Measurements from ENCODE around the gene GGA1. TPM values are rescaled to one million over a fixed set of nuclear protein-coding genes. Genes with fewer than 3 reads are reported as not detected.
"Not testable (repeated sequence)": the region's sequence is repeated elsewhere in the genome, so short reads cannot be mapped to it uniquely, and the experiment has no call there.

GGA1 gene
- total RNA-seq, 3 donors from 2014 or later: 73.3 to 79.5 (median 77.3) TPM

DNA sequence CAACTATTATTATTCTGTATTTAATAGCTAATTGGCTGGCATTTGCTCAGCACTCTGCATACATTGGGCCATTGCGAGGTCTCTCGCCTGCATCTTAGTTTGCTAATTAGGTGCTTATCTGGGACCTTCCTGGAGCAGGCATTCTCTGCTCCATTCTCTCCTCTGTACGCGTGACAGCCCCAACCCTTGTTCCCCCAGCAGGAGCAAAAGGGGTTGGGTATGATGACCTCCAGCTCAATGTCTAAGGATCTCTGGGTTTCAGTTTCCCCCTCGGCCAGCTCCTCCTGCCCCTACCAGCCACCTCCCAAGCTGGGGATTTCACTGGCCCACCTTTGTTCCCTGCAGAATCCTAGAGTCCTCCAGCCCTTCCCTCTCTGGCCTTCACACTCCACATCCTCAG is 19.0 kb upstream of the GGA1 start:
- no peak for ATAC-seq
- H3K4me1 Mint-ChIP-seq (ENCODE audit: low read depth): peaks cover 11% of the 10 kb centered on the region
- H3K9me3 Mint-ChIP-seq: no peaks in the 10 kb centered on the region

DNA sequence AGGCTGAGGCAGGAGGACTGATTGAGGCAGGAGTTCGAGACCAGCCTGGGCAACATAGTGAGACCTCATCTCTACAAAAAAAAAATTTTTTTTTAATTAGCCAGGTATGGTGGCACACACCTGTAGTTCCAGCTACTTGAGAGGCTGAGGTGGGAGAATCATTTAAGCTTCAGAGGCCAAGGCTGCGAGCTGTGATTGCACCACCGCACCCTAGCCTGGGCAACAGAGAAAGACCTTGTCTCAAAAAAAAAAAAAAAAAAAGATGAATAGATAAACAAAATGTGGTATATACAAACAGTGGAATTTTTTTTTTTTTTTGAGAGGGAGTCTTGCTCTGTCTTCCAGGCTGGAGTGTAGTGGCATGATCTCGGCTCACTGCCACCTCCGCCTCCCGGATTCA is 17.6 kb upstream of the GGA1 start:
- not testable (repeated sequence) for H3K4me3 Mint-ChIP-seq; H3K9me3 Mint-ChIP-seq; ATAC-seq; DNase-seq; H3K36me3 Mint-ChIP-seq (ENCODE audit: insufficient read depth)
- peaks cover 11% of the 10 kb centered on the region for H3K27me3 Mint-ChIP-seq (ENCODE audit: low read depth)
- H3K4me1 Mint-ChIP-seq (ENCODE audit: low read depth): peaks cover 11% of the 10 kb centered on the region

More for the DNA sequence above, 19.0 kb upstream of the GGA1 start:
- H3K36me3 Mint-ChIP-seq (ENCODE audit: insufficient read depth): no peaks in the 10 kb centered on the region
- DNase-seq: no peak
- no peak overlapping the region for H3K4me3 Mint-ChIP-seq
- peaks cover 14% of the 10 kb centered on the region for H3K27me3 Mint-ChIP-seq (ENCODE audit: low read depth)

DNA sequence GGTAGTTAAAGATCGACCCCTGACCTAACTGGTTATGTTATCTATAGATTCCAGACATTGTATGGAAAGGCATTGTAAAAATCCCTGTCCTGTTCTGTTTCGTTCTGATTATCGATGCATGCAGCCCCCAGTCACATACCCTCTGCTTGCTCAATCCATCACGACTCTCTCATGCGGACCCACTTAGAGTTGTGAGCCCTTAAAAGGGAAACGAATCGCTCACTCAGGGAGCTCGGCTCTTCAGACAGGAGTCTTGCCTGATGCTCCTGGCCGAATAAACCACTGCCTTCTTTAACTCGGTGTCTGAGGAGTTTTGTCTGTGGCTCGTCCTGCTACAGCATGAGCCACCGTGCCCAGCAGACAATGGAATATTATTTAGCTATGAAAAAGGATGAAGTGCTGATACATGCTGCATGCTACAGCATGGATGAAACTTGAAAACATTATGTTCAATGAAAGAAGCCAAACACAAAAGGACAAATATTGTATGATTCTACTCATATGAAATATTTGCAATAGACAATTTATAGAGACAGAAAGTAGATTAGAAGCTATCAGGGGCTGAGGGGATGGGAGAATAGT is 16.7 kb upstream of the GGA1 start:
- Mint-ChIP-seq H3K36me3 (ENCODE audit: insufficient read depth) (no peaks in the 10 kb centered on the region), H3K27me3 (ENCODE audit: low read depth) (peaks cover 8% of the 10 kb centered on the region), H3K4me3 (peak overlapping the region; percentile 84), H3K4me1 (ENCODE audit: low read depth) (peaks cover 11% of the 10 kb centered on the region), H3K9me3 (no peaks in the 10 kb centered on the region)
- DNase-seq: no peak
- no peak for ATAC-seq

DNA sequence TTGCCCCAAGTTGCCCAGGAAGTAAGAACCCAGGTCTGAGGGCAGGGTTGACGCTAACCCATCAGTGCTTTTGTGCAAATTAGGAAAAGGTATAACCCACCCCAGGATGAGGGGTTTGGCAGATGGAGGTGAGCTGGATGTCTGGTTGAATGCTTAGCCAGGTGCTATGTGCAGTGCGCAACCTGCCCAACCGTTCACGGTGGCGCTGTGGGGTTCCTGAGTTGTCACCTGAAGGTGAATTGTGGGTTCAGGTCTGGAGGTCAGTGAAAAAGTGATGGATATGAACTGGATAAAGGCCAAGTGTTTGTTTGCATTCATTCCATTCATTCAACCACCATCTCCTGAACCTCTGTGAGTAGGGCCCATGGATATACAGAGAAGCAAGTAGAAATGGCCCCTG is 14.4 kb upstream of the GGA1 start:
- Mint-ChIP-seq H3K36me3 (ENCODE audit: insufficient read depth) (no peaks in the 10 kb centered on the region), H3K27me3 (ENCODE audit: low read depth) (no peaks in the 10 kb centered on the region), H3K4me1 (ENCODE audit: low read depth) (peaks cover 11% of the 10 kb centered on the region), H3K4me3 (no peak overlapping the region), H3K9me3 (no peaks in the 10 kb centered on the region)
- ATAC-seq (no peak), DNase-seq (no peak)

DNA sequence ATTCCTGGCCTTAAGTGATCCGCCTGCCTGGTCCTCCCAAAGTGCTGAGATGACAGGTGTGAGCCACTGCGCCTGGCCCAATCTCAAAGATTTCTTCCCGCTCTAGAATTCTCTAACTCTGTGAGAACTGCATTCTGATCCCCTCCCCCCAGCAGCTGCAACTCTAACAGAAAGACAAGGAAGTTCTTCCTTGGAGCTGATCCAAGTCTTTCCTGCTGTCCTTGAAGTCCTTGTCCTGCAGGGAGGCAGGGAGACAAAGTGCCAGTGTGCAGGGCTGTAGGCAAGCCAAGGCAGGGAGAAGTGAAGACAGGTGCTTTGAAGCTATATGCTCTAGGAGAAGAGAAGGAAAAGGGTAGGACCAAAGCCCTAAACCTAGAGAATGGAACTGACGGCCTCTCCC is 9.5 kb upstream of the GGA1 start:
- H3K4me1 Mint-ChIP-seq (ENCODE audit: low read depth): peaks cover 8% of the 10 kb centered on the region
- H3K36me3 Mint-ChIP-seq (ENCODE audit: insufficient read depth): no peaks in the 10 kb centered on the region
- no peaks in the 10 kb centered on the region for H3K9me3 Mint-ChIP-seq
- H3K27me3 Mint-ChIP-seq (ENCODE audit: low read depth): no peaks in the 10 kb centered on the region
- no peak overlapping the region for H3K4me3 Mint-ChIP-seq
- ATAC-seq (no peak), DNase-seq (no peak)

DNA sequence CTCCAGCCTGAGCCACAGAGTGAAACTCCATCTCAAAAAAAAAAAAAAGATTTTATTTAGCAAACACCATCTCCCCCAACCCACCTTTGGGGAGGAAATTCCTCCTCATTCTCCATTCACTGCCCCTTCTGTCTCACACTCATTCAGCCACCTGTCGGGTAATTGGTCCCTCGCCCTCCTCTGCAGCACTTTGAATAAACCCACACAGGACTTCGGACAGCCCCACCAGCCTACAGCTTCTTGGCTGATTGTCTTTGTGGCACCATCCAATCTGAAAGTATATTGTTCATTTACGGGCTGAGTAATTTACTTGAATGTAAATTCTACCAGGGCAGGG is 7.5 kb upstream of the GGA1 start:
- Mint-ChIP-seq H3K36me3 (ENCODE audit: insufficient read depth) (no peaks in the 10 kb centered on the region), H3K4me1 (ENCODE audit: low read depth) (peaks cover 22% of the 10 kb centered on the region), H3K4me3 (no peak overlapping the region), H3K9me3 (no peaks in the 10 kb centered on the region), H3K27me3 (ENCODE audit: low read depth) (no peaks in the 10 kb centered on the region)
- no peak for DNase-seq
- no peak for ATAC-seq

DNA sequence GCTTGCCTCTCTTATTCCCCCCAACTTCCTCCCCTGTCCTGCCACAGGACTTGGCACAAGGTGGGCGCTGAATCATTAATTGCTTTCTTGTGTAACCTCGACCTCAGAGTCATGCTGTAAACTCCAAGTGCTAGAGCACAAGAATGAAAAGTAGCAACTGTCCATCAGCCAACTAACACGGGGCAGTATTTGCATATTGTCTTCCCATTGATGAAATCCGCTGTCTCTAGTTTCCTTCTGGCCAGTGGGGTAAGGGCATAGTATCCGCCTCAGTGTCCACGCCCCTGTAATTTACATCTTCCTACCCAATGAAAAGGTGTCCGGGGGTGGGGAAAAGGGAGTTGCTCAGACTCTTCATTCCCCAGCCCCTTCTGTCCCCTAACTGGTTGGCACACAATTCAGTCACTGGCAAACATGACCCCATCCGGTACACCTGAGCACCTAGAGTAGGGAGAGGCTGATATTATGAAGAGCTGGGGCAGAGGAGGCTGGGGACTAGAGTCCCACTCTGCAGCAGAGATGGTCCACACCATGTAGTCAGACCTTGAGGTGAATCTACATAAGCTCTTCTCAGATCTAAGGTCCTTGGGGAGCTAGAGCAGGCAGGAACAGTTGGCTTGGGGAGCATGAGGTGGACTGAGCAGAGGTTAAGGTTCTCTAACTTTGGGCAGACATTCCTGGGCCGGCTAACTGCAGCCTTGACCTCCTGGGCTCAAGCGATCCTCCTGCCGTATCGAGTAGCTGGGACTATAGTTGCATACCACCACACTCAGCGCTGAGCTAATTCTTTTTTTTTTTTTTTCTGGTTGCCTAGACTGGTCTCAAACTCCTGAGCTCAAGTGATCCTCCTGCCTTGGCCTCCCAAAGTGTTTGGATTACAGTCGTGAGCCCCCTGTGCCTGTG is 6.8 kb upstream of the GGA1 start:
- Mint-ChIP-seq H3K9me3 (no peaks in the 10 kb centered on the region), H3K36me3 (ENCODE audit: insufficient read depth) (no peaks in the 10 kb centered on the region), H3K4me3 (no peak overlapping the region), H3K4me1 (ENCODE audit: low read depth) (peaks cover 23% of the 10 kb centered on the region), H3K27me3 (ENCODE audit: low read depth) (no peaks in the 10 kb centered on the region)
- no peak for DNase-seq
- ATAC-seq: peak; percentile 11 to 34

DNA sequence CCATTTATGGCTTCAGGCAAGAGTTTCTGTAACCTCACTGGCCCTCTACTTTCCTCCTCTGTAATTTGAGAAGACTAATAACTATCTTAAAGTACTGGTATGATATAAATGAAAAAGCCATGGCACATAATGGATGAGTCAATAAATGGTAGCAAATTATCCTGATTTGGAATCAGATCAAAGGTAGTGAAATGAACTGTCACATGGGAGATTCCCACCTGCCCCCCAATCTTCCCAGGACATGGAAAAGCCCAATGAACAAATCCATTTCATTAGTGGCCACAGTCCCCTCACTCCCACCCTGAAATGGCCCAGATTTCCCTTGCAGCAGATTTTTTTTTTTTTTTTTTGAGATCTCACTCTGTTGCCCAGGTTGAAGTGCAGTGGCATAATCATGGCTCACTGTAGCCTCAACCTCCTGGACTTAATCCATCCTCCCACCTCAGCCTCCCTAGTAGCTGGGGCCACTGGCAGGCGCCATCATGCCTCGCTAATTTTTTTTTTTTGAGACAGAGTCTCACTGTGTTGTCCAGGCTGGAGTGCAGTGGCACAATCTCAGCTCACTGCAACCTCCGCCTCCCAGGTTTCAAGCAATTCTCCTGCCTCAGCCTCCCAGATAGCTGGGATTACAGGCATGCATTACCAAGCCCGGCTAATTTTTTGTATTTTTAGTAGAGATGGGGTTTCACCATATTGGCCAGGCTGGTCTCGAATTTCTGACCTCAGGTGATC is 5.9 kb upstream of the GGA1 start:
- not testable (repeated sequence) for DNase-seq; H3K27me3 Mint-ChIP-seq (ENCODE audit: low read depth); H3K36me3 Mint-ChIP-seq (ENCODE audit: insufficient read depth); H3K9me3 Mint-ChIP-seq; H3K4me3 Mint-ChIP-seq; ATAC-seq
- H3K4me1 Mint-ChIP-seq (ENCODE audit: low read depth): peaks cover 30% of the 10 kb centered on the region

DNA sequence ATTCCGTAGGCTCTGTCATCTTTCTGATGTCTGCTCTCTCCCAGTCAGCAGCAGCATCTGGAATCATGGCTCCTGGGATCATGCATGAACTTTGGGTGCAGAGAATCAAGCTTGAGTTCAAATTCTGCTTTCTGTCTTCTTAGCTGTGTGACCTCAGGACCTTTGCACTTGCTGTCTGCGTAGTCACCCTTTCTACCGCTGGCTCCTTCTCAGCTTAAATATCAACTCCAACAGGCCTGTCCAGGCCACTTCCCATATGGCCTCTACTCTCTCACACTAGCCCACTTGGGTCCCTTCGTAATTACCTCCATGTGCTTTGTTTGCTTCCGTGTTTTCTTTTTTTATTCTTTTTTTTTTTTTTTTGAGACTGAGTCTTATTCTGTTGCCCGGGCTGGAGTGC is 4.6 kb upstream of the GGA1 start:
- peaks cover 36% of the 10 kb centered on the region for H3K4me1 Mint-ChIP-seq (ENCODE audit: low read depth)
- H3K4me3 Mint-ChIP-seq: no peak overlapping the region
- no peaks in the 10 kb centered on the region for H3K27me3 Mint-ChIP-seq (ENCODE audit: low read depth)
- no peak for DNase-seq
- no peaks in the 10 kb centered on the region for H3K36me3 Mint-ChIP-seq (ENCODE audit: insufficient read depth)
- ATAC-seq: no peak
- H3K9me3 Mint-ChIP-seq: no peaks in the 10 kb centered on the region

DNA sequence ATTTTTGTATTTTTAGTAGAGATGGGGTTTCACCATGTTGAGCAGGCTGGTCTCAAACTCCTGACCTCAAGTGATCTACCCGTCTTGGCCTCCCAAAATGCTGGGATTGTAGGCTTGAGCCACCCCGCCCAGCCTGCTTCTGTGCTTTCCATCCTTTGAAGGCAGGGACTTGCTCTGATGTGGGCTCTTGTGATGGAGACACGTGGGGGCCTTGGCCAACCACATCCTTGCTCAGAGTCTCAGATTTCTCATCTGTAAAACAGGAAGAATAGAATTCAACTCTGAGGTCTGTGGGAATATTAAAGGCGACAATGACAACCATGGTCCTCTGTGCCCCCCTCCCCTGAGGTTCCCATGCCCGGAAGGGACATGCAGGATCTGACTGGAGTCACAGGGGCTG is 3.8 kb upstream of the GGA1 start:
- Mint-ChIP-seq H3K36me3 (ENCODE audit: insufficient read depth) (no peaks in the 10 kb centered on the region), H3K9me3 (no peaks in the 10 kb centered on the region), H3K27me3 (ENCODE audit: low read depth) (no peaks in the 10 kb centered on the region), H3K4me1 (ENCODE audit: low read depth) (peaks cover 41% of the 10 kb centered on the region), H3K4me3 (peak overlapping the region; percentile 16)
- ATAC-seq: no peak
- DNase-seq: peak; percentile 34

DNA sequence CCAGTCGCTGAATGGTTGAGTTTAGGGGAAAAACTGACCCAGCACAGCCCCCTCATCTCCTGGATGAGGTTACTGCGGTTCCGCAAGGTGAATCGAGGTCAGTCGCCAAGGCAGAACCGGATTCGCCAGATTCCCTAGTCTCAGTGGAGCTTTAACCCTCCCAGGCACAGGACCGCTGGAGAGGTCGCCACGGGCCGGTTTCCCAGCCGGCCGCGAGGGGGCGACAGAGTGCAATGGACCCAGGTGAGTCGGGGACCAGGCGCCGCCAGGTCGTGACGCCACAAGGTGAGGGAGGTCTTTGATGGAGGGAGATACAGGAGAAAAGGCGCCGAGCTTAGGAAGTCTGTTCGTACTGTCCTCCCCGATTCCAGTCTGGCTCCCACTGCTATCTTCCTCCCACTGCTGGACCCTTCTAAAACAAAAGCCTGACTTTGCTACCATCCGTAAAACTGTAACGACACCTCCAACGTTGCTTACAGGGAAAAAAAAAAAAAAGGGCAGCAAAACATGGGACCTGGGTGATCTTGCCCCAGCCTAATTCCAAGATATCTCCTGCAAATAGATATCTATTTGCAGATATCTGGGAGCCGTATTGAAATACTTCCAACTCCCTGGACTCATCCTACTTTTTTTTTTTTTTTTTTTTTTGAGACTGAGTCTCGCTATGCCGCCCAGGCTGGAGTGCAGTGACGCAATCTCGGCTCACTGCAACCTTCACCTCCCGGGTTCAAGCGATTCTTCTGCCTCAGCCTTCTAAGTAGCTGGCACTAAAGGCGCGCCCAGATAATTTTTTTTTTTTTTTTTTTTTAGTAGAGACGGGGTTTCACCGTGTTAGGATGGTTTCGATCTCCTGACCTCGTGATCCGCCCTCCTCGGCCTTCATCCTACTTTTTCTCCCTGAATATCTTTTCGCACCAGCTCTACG is 1.4 kb upstream of the GGA1 start:
- Mint-ChIP-seq H3K4me3 (peak overlapping the region; percentile 79), H3K4me1 (ENCODE audit: low read depth) (peaks cover 48% of the 10 kb centered on the region), H3K27me3 (ENCODE audit: low read depth) (no peaks in the 10 kb centered on the region), H3K9me3 (no peaks in the 10 kb centered on the region), H3K36me3 (ENCODE audit: insufficient read depth) (no peaks in the 10 kb centered on the region)
- ATAC-seq (peak in 1 of 2 donors; percentile 9), DNase-seq (peak; percentile 93)

DNA sequence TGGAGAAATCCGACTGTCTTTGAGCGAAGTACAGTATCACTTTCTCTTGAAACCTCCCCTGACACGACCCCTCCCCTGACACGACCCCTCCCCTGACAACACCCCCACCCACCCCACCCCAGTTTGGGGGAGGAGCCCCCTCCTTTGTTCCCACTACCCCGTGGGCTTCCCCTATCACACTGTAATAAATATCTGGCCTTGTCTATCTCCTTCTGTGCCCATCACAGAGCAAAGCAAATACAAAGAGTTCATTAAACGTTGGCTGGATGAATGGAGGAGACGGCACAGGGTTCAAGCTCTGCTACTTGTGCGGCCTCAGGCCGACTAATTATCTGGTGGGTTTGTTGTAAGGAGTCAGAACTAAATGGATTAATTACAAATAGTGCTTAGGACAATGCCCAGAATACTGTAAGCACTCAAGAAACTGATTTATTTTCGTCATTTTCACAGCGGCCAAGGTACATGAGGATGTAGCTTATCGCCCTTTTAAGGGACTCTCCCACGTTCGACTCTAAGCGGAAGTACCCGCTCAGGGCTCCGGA is 628 bp upstream of the GGA1 start:
- DNase-seq: no peak
- no peaks in the 10 kb centered on the region for H3K27me3 Mint-ChIP-seq (ENCODE audit: low read depth)
- peak overlapping the region; percentile 79 for H3K4me3 Mint-ChIP-seq
- no peaks in the 10 kb centered on the region for H3K36me3 Mint-ChIP-seq (ENCODE audit: insufficient read depth)
- no peaks in the 10 kb centered on the region for H3K9me3 Mint-ChIP-seq
- ATAC-seq: no peak
- peaks cover 51% of the 10 kb centered on the region for H3K4me1 Mint-ChIP-seq (ENCODE audit: low read depth)

DNA sequence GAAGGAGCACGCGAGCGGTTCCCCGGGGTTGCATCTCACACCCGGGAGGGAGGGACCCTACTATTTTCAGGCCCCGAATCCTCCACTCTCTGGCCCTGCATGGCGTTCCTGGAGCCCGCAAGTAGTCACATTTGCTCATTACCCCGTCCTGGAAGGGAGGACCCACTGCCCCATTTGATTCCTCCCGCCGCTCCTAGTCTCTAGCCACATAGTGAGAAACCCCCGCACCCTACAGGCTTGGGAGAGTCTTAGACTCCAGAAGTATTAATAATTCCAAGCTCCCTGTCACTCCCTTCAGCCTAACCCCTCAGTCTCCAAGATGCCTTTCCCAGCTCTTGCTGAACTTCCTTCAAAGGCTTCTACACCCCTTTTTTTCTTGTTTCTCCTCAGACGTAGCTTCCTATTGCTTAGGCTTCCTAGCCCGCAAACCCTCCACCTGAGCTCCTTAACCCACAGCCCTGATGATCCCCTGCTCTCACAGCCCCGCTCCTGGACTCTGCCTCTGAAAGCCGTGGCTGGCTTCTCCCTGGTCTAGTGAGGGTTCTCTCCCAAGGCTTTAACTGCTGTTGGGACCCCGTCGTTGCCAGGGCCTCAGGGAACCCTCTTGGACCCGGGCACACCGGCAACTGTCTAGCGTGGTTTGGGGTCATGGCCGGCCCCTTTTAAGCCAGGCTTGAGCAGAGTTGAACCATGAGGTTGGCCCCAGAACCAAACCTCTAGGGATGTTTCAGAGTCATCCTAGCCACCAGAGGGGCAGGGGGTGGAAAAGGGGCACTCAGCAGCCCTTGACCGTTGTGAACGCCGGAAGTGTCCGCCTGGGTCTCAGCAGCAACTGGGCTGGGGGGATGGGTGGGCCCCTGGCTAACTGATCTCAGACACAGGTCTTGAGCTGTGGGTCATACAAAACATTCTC is 862 bp downstream of the GGA1 start:
- Mint-ChIP-seq H3K4me3 (peak overlapping the region; percentile 98), H3K36me3 (ENCODE audit: insufficient read depth) (peaks cover under 1% of the 10 kb centered on the region), H3K4me1 (ENCODE audit: low read depth) (peaks cover 46% of the 10 kb centered on the region), H3K27me3 (ENCODE audit: low read depth) (no peaks in the 10 kb centered on the region), H3K9me3 (no peaks in the 10 kb centered on the region)
- no peak for ATAC-seq
- no peak for DNase-seq
